Fibroblast of mammary gland (primary cell): ENCODE data around the gene PAQR9.
A peak's percentile ranks its signal among the peaks of the same experiment; 100 is the strongest.

Experiments
- DNase-seq: peaks from one replicate; pipeline ENCODE4 v3.0.0-alpha.2; 2010; ENCODE audit warnings: low read depth
- H3K4me3 ChIP-seq: 2 replicates; pipeline ENCODE4 v1.5.1; 2011; ENCODE audit warnings: low read depth, mild to moderate bottlenecking, low read length, moderate library complexity; ENCODE audit not compliant: control insufficient read depth
- CTCF ChIP-seq: conservative IDR thresholded peaks from 2 replicates; pipeline ENCODE4 v1.5.1; 2011; ENCODE audit warnings: low read depth, low read length, inconsistent platforms; ENCODE audit not compliant: control insufficient read depth, insufficient read depth

Gene PAQR9

GRCh38 chr3:142914286-142914811 lies 49.1 kb downstream of the PAQR9 start:
- no peak for TF ChIP-seq CTCF
- DNase-seq: no peak
- H3K4me3 ChIP-seq: no peak overlapping the region

GRCh38 chr3:142913432-142913831 lies 50.0 kb downstream of the PAQR9 start:
- no peak for TF ChIP-seq CTCF
- no peak for DNase-seq
- H3K4me3 ChIP-seq: no peak overlapping the region

- DNase-seq: peak; percentile 41
- no peak for TF ChIP-seq CTCF
- H3K4me3 ChIP-seq: no peak overlapping the region
Observed at GRCh38 chr3:142912402-142913172, 50.9 kb downstream of the PAQR9 start.
